Activated CD4-positive, alpha-beta T cell treated with anti-CD3 and anti-CD28 coated beads, Interleukin-2, amount 10 ng/mL, durations not matched to agents 24 days and 14 days (primary cell): Measurements from ENCODE around the gene CDC16. TPM values are rescaled to one million over a fixed set of nuclear protein-coding genes. Genes with fewer than 3 reads are reported as not detected.

Source experiments
- DNase-seq: peaks from one replicate; pipeline ENCODE4 v3.0.0; 2022
- H3K27ac Mint-ChIP-seq: one replicate; pipeline ENCODE4 v1.8.0; 2022; ENCODE audit warnings: mild to moderate bottlenecking, mixed read lengths
- H3K27me3 Mint-ChIP-seq: one replicate; pipeline ENCODE4 v1.8.0; 2022; ENCODE audit warnings: mixed read lengths
- H3K36me3 Mint-ChIP-seq: one replicate; pipeline ENCODE4 v1.8.0; 2022; ENCODE audit warnings: low read depth, mild to moderate bottlenecking, mixed read lengths
- H3K4me1 Mint-ChIP-seq: one replicate; pipeline ENCODE4 v1.8.0; 2021; ENCODE audit warnings: mixed read lengths
- H3K4me3 Mint-ChIP-seq: one replicate; pipeline ENCODE4 v1.8.0; 2022; ENCODE audit warnings: mild to moderate bottlenecking, moderate library complexity, mixed read lengths
- H3K9me3 Mint-ChIP-seq: one replicate; pipeline ENCODE4 v1.8.0; 2021; ENCODE audit warnings: mixed read lengths
- intact Hi-C: fragments of 100-400 bp; cut with micrococcal nuclease; formaldehyde crosslinking; loops from one replicate; pipeline ENCODE4 v1.15.1; 2023
- total RNA-seq: library from RNA; stranded (reverse); gene quantifications from 2 replicates; pipeline ENCODE4 v1.2.3, GENCODE V29; 2022

Gene CDC16
- total RNA-seq, 1 donor from 2014 or later = 85.4 TPM

GRCh38 chr13:114281351-114282040 lies 46.8 kb downstream of the CDC16 start, which contains the start of gene UPF3A:
TSS of gene UPF3A (plus strand) at chr13:114281601. CDS start at chr13:114281640, 39 bp downstream.
- Mint-ChIP-seq H3K4me1 (peaks cover 40% of the 10 kb centered on the region), H3K27ac (peak within 1 kb of the TSS; percentile 99), H3K4me3 (peak within 1 kb of the TSS; percentile 94), H3K9me3 (no peaks in the 10 kb centered on the region), H3K27me3 (no peaks in the 10 kb centered on the region), H3K36me3 (peaks cover 40% of the 10 kb centered on the region)
- DNase-seq = peak; percentile 96
- intact Hi-C loops = loop anchor here (1.0 kb wide), 2 partner anchors 33 to 46 kb away; partner anchors contain the start of gene CHAMP1

GRCh38 chr13:114282041-114282670 lies 47.5 kb downstream of the CDC16 start:
- Mint-ChIP-seq H3K9me3 (no peaks in the 10 kb centered on the region), H3K4me3 (peak overlapping the region; percentile 94), H3K36me3 (peaks cover 47% of the 10 kb centered on the region), H3K27me3 (no peaks in the 10 kb centered on the region), H3K27ac (peak overlapping the region; percentile 91), H3K4me1 (peaks cover 40% of the 10 kb centered on the region)
- DNase-seq = peak; percentile 93
- intact Hi-C loops = no loop called here

GRCh38 chr13:114283576-114283975 lies 48.9 kb downstream of the CDC16 start:
- peaks cover 51% of the 10 kb centered on the region for H3K36me3 Mint-ChIP-seq
- H3K4me3 Mint-ChIP-seq = peak overlapping the region; percentile 57
- H3K4me1 Mint-ChIP-seq = peaks cover 37% of the 10 kb centered on the region
- H3K27me3 Mint-ChIP-seq = no peaks in the 10 kb centered on the region
- no peak for DNase-seq
- intact Hi-C loops = no loop called here
- H3K9me3 Mint-ChIP-seq = no peaks in the 10 kb centered on the region
- H3K27ac Mint-ChIP-seq = no peak overlapping the region

GRCh38 chr13:114284680-114285079 lies 50.0 kb downstream of the CDC16 start:
- peaks cover 58% of the 10 kb centered on the region for H3K36me3 Mint-ChIP-seq
- H3K4me3 Mint-ChIP-seq = no peak overlapping the region
- no peaks in the 10 kb centered on the region for H3K27me3 Mint-ChIP-seq
- no peak overlapping the region for H3K27ac Mint-ChIP-seq
- DNase-seq = no peak
- H3K4me1 Mint-ChIP-seq = peaks cover 30% of the 10 kb centered on the region
- intact Hi-C loops = no loop called here
- H3K9me3 Mint-ChIP-seq = no peaks in the 10 kb centered on the region

GRCh38 chr13:114285166-114285808 lies 50.6 kb downstream of the CDC16 start:
- intact Hi-C loops = no loop called here
- peaks cover 58% of the 10 kb centered on the region for H3K36me3 Mint-ChIP-seq
- H3K27ac Mint-ChIP-seq = no peak overlapping the region
- no peaks in the 10 kb centered on the region for H3K27me3 Mint-ChIP-seq
- no peaks in the 10 kb centered on the region for H3K9me3 Mint-ChIP-seq
- no peak for DNase-seq
- peaks cover 25% of the 10 kb centered on the region for H3K4me1 Mint-ChIP-seq
- H3K4me3 Mint-ChIP-seq = no peak overlapping the region

GRCh38 chr13:114286808-114287207 lies 52.1 kb downstream of the CDC16 start:
- no peaks in the 10 kb centered on the region for H3K27me3 Mint-ChIP-seq
- H3K27ac Mint-ChIP-seq = no peak overlapping the region

GRCh38 chr13:114288157-114288591 lies 53.5 kb downstream of the CDC16 start:
- DNase-seq = no peak
- Mint-ChIP-seq H3K27me3 (no peaks in the 10 kb centered on the region), H3K27ac (no peak overlapping the region), H3K4me3 (no peak overlapping the region), H3K4me1 (peaks cover 16% of the 10 kb centered on the region), H3K9me3 (no peaks in the 10 kb centered on the region), H3K36me3 (peaks cover 60% of the 10 kb centered on the region)
- intact Hi-C loops = no loop called here

More at GRCh38 chr13:114286808-114287207, 52.1 kb downstream of the CDC16 start:
- Mint-ChIP-seq H3K9me3 (no peaks in the 10 kb centered on the region), H3K4me3 (no peak overlapping the region), H3K36me3 (peaks cover 57% of the 10 kb centered on the region), H3K4me1 (peaks cover 19% of the 10 kb centered on the region)
- intact Hi-C loops = no loop called here
- no peak for DNase-seq

GRCh38 chr13:114296448-114296847 lies 61.8 kb downstream of the CDC16 start:
- Mint-ChIP-seq H3K4me3 (no peak overlapping the region), H3K9me3 (no peaks in the 10 kb centered on the region), H3K27me3 (no peaks in the 10 kb centered on the region), H3K4me1 (no peaks in the 10 kb centered on the region), H3K36me3 (peaks cover 32% of the 10 kb centered on the region), H3K27ac (no peak overlapping the region)
- intact Hi-C loops = no loop called here
- no peak for DNase-seq

GRCh38 chr13:114296902-114297301 lies 62.2 kb downstream of the CDC16 start:
- DNase-seq = no peak
- Mint-ChIP-seq H3K4me1 (no peaks in the 10 kb centered on the region), H3K27ac (no peak overlapping the region), H3K36me3 (peaks cover 32% of the 10 kb centered on the region), H3K4me3 (no peak overlapping the region), H3K9me3 (no peaks in the 10 kb centered on the region), H3K27me3 (no peaks in the 10 kb centered on the region)
- intact Hi-C loops = no loop called here

GRCh38 chr13:114298866-114299265 lies 64.2 kb downstream of the CDC16 start:
- Mint-ChIP-seq H3K36me3 (peaks cover 33% of the 10 kb centered on the region), H3K9me3 (no peaks in the 10 kb centered on the region), H3K27ac (no peak overlapping the region), H3K4me1 (no peaks in the 10 kb centered on the region), H3K4me3 (no peak overlapping the region), H3K27me3 (no peaks in the 10 kb centered on the region)
- DNase-seq = no peak
- intact Hi-C loops = no loop called here

GRCh38 chr13:114299604-114300305 lies 65.1 kb downstream of the CDC16 start:
- H3K4me1 Mint-ChIP-seq = no peaks in the 10 kb centered on the region
- no peak for DNase-seq
- H3K4me3 Mint-ChIP-seq = no peak overlapping the region
- intact Hi-C loops = no loop called here
- H3K27ac Mint-ChIP-seq = no peak overlapping the region
- no peaks in the 10 kb centered on the region for H3K27me3 Mint-ChIP-seq
- peaks cover 33% of the 10 kb centered on the region for H3K36me3 Mint-ChIP-seq
- H3K9me3 Mint-ChIP-seq = no peaks in the 10 kb centered on the region

GRCh38 chr13:114303700-114304327 lies 69.1 kb downstream of the CDC16 start:
- no peak for DNase-seq
- Mint-ChIP-seq H3K27ac (no peak overlapping the region), H3K4me3 (no peak overlapping the region), H3K36me3 (peaks cover 36% of the 10 kb centered on the region), H3K9me3 (no peaks in the 10 kb centered on the region), H3K4me1 (no peaks in the 10 kb centered on the region), H3K27me3 (no peaks in the 10 kb centered on the region)
- intact Hi-C loops = no loop called here

GRCh38 chr13:114304346-114305034 lies 69.8 kb downstream of the CDC16 start:
- Mint-ChIP-seq H3K4me1 (no peaks in the 10 kb centered on the region), H3K9me3 (no peaks in the 10 kb centered on the region), H3K4me3 (no peak overlapping the region), H3K36me3 (peaks cover 30% of the 10 kb centered on the region), H3K27ac (no peak overlapping the region), H3K27me3 (no peaks in the 10 kb centered on the region)
- intact Hi-C loops = no loop called here
- DNase-seq = no peak
